IMR-90 (cell line): ENCODE measurements around the gene CCDC28B. TPM values are rescaled to one million over a fixed set of nuclear protein-coding genes. Genes with fewer than 3 reads are reported as not detected.

Experiments used
- ATAC-seq: fragments of 200-7000 bp; cut with Tn5 transposase; 2 replicates; pipeline ENCODE4 v1.9.1; 2020; ENCODE audit warnings: low read depth, mild to moderate bottlenecking, moderate library complexity
- BruUV-seq: library from RNA; stranded (reverse); fragments of 400-500 nt; replicated peaks from 2 replicates; lab custom pipeline; 2021; lab: Mats Ljungman, UMichigan
- CTCF ChIA-PET: fragments of 300-600 bp; formaldehyde crosslinking; extraction: SDS; loops from one replicate; lab custom pipeline; 2021; ENCODE audit warnings: antibody characterized with exemption; lab: Yijun Ruan, JAX
- POLR2A ChIA-PET: fragments of 300-600 bp; sonication (Branson Sonifier 250); formaldehyde crosslinking; loops from one replicate; lab custom pipeline; 2022; ENCODE audit warnings: antibody characterized with exemption; ENCODE audit not compliant: unreplicated experiment; lab: Charles Lee
- DNase-seq: peaks from one replicate; pipeline ENCODE4 v3.0.0; 2013
- H2AFZ ChIP-seq: replicated peaks from 2 replicates; pipeline ENCODE3; 2013; ENCODE audit warnings: low read length, mild to moderate bottlenecking; ENCODE audit not compliant: poor library complexity
- H2AK5ac ChIP-seq: 2 replicates; pipeline ENCODE4 v1.6.1; 2013; ENCODE audit warnings: low read depth, low read length, inconsistent platforms
- H2AK9ac ChIP-seq: replicated peaks from 2 replicates; pipeline ENCODE3; 2013; ENCODE audit warnings: mild to moderate bottlenecking, low read depth, low read length, moderate library complexity; ENCODE audit not compliant: poor library complexity
- H2BK120ac ChIP-seq: 2 replicates; pipeline ENCODE4 v1.6.1; 2013; ENCODE audit warnings: low read depth, low read length, inconsistent platforms
- H2BK15ac ChIP-seq: 3 replicates; pipeline ENCODE4 v1.6.1; 2013; ENCODE audit warnings: low read depth, low read length, inconsistent platforms
- H2BK20ac ChIP-seq: 2 replicates; pipeline ENCODE4 v1.6.1; 2013; ENCODE audit warnings: low read depth, mild to moderate bottlenecking, inconsistent platforms, low read length, moderate library complexity
- H2BK5ac ChIP-seq: 2 replicates; pipeline ENCODE4 v1.6.1; 2013; ENCODE audit warnings: mild to moderate bottlenecking, low read depth, low read length, inconsistent platforms; ENCODE audit not compliant: poor library complexity, severe bottlenecking
- H3K14ac ChIP-seq: replicated peaks from 2 replicates; pipeline ENCODE4 v1.6.1; 2013; ENCODE audit warnings: low read depth, low read length, inconsistent platforms
- H3K18ac ChIP-seq: 2 replicates; pipeline ENCODE4 v1.6.1; 2013; ENCODE audit warnings: low read depth, low read length, control low read depth
- H3K23ac ChIP-seq: 2 replicates; pipeline ENCODE4 v1.6.1; 2013; ENCODE audit warnings: low read depth, low read length, inconsistent platforms
- H3K27ac ChIP-seq: 2 replicates; pipeline ENCODE4 v1.5.1; 2013; ENCODE audit warnings: mild to moderate bottlenecking, control low read depth, low read length; ENCODE audit not compliant: insufficient read depth
- H3K27me3 ChIP-seq: 2 replicates; pipeline ENCODE4 v1.6.1; 2013; ENCODE audit warnings: low read length; ENCODE audit not compliant: control insufficient read depth, insufficient read depth
- H3K36me3 ChIP-seq: 2 replicates; pipeline ENCODE4 v1.6.1; 2013; ENCODE audit warnings: low read length, mixed read lengths; ENCODE audit not compliant: control insufficient read depth, insufficient read depth
- H3K4ac ChIP-seq: 2 replicates; pipeline ENCODE4 v1.6.1; 2013; ENCODE audit warnings: low read depth, low read length, inconsistent platforms
- H3K4me1 ChIP-seq: 2 replicates; pipeline ENCODE4 v1.6.1; 2013; ENCODE audit warnings: low read length, mixed read lengths; ENCODE audit not compliant: control insufficient read depth, insufficient read depth
- H3K4me2 ChIP-seq: 2 replicates; pipeline ENCODE4 v1.6.1; 2013; ENCODE audit warnings: low read depth, mild to moderate bottlenecking, control low read depth, low read length, moderate library complexity
- H3K4me3 ChIP-seq: 2 replicates; pipeline ENCODE4 v1.5.1; 2013; ENCODE audit warnings: low read depth, mild to moderate bottlenecking, control low read depth, low read length, moderate library complexity; ENCODE audit not compliant: insufficient read depth
- H3K56ac ChIP-seq: 2 replicates; pipeline ENCODE4 v1.6.1; 2013; ENCODE audit warnings: low read length, inconsistent platforms; ENCODE audit not compliant: insufficient read depth; ENCODE audit errors: extremely low read depth
- H3K79me1 ChIP-seq, 2 experiments: 2 replicates each; pipeline ENCODE4 v1.6.1; 2013; ENCODE audit warnings: low read length in 2 of 2, inconsistent platforms in 1 of 2, low read depth in 1 of 2
- H3K9ac ChIP-seq: 2 replicates; pipeline ENCODE4 v1.6.1; 2013; ENCODE audit warnings: low read depth, low read length, control low read depth
- H3K9me1 ChIP-seq: 2 replicates; pipeline ENCODE4 v1.6.1; 2013; ENCODE audit warnings: low read length, inconsistent platforms; ENCODE audit not compliant: insufficient read depth
- H3K9me3 ChIP-seq: 2 replicates; pipeline ENCODE4 v1.6.1; 2013; ENCODE audit warnings: low read length; ENCODE audit not compliant: control insufficient read depth, insufficient read depth
- H4K20me1 ChIP-seq: 2 replicates; pipeline ENCODE4 v1.6.1; 2013; ENCODE audit warnings: low read length, inconsistent platforms; ENCODE audit not compliant: insufficient read depth
- H4K5ac ChIP-seq: 2 replicates; pipeline ENCODE4 v1.6.1; 2013; ENCODE audit warnings: mild to moderate bottlenecking, low read depth, low read length, control low read depth
- H4K8ac ChIP-seq, 2 experiments: 2 replicates each; pipeline ENCODE4 v1.6.1; 2013; ENCODE audit warnings: low read depth in 2 of 2, low read length in 2 of 2, control low read depth in 1 of 2, inconsistent platforms in 1 of 2
- H4K91ac ChIP-seq: 2 replicates; pipeline ENCODE4 v1.6.1; 2013; ENCODE audit warnings: low read depth, low read length, inconsistent platforms; ENCODE audit not compliant: insufficient read depth
- SMC3 ChIP-seq: fragments of 150-350 bp; IDR thresholded peaks from 2 replicates; pipeline ENCODE4 v1.6.1; 2016; ENCODE audit warnings: low read depth, mild to moderate bottlenecking, antibody characterized with exemption, low read length, moderate library complexity
- WGBS, 2 experiments: methylation state at CpG; one replicate each; pipeline versions ENCODE4 v1.1.5 to v1.1.7; 2013; ENCODE audit warnings: missing lambda C conversion rate in 2 of 2; ENCODE audit not compliant: insufficient read length in 1 of 2; ENCODE audit errors: extremely low coverage in 2 of 2; 5-methylcytosine and 5-hydroxymethylcytosine counted together
- dilution Hi-C: fragments of 300-500 bp; cut with HindIII; formaldehyde crosslinking; loops from one replicate; pipeline ENCODE4 v1.14.3; 2018; ENCODE audit warnings: low sequenced_read_pairs; ENCODE audit not compliant: unreplicated experiment
- in situ Hi-C: fragments of 300-500 bp; cut with MboI; formaldehyde crosslinking; loops from 3 replicates; pipeline ENCODE4 v1.14.3; 2019; ENCODE audit warnings: low sequenced_read_pairs, inconsistent platforms, mixed read lengths
- intact Hi-C: fragments of 100-400 bp; cut with micrococcal nuclease; formaldehyde crosslinking; loops from 2 replicates; pipeline ENCODE4 v1.10.0; 2022
- polyA plus RNA-seq, 3 experiments: library from polyadenylated mRNA; depleted of rRNA; stranded (reverse); fragments of >200 nt; gene quantifications; 2 replicates each; pipeline ENCODE4 v1.2.3, GENCODE V29; 2012; ENCODE audit warnings: low replicate concordance in 1 of 3
- total RNA-seq: library from RNA; depleted of rRNA; stranded (reverse); fragments of >200 nt; gene quantifications from 2 replicates; pipeline ENCODE4 v1.2.3, GENCODE V29; 2012

Gene CCDC28B
- total and polyA plus RNA-seq, 2 of the 4 experiments (the other 2 are of a cell fraction), result 17.2 to 18.4 TPM

DNA sequence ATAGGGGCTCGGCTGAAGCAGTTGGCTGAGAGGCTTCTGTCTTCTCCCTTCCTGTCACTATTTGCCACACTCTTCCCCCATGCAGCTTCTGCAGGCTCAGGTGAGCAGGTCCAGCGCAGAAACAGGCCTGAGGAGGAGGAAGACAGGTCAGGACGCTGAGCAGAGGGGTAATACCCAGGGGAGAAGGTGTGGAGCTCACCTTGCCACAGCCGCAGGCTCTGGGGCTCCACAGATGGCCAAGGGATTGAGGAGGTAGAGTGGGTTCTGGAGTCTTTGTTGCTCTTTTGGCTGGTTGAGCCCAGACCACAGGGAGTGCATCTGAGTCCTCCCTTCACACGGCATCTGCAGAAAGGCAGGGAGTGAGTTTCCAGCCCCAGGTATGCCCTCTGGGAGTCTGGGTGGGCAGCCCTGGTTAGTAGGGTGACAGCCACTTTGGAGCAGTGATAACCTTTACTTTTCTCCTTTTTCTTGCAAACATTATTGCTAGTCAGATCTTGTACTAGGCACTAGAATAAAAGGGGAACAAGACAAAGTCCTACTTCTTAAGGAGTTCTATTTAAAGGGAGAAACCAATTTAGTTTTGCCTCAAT lies 31.5 kb downstream of the CCDC28B start:
- H4K8ac ChIP-seq, result no peak overlapping the region
- H2BK20ac ChIP-seq, result no peak overlapping the region
- no peak overlapping the region for H3K4me3 ChIP-seq
- ChIA-PET CTCF (no interaction called here), POLR2A (no interaction called here)
- no peaks in the 10 kb centered on the region for H3K9me3 ChIP-seq
- H2BK5ac ChIP-seq, result no peak overlapping the region
- no peak overlapping the region for H4K5ac ChIP-seq
- no peak overlapping the region for H2AK9ac ChIP-seq
- no peak overlapping the region for H3K14ac ChIP-seq
- no peak overlapping the region for H3K4ac ChIP-seq
- in situ Hi-C loops, result no loop called here
- 100% methylated on average over 1 of the region's 5 CpGs; no CpG with 5 or more reads in 1 of the 2 experiments for WGBS, 2 experiments
- peaks cover 0 to 24% of the 10 kb centered on the region in 2 experiments; a peak in 2 of 4 replicates for H3K79me1 ChIP-seq
- H4K20me1 ChIP-seq, result 0 out of 2 replicates have a peak, but pooled peaks cover 6% of the 10 kb centered on the region
- no peak overlapping the region for H2BK120ac ChIP-seq
- TF ChIP-seq SMC3, result no peak
- no peaks in the 10 kb centered on the region for H3K27me3 ChIP-seq
- peaks cover 12% of the 10 kb centered on the region for H3K4me1 ChIP-seq
- no peak overlapping the region for H2AK5ac ChIP-seq
- H2AFZ ChIP-seq, result no peak overlapping the region
- H2BK15ac ChIP-seq, result no peak overlapping the region
- H3K23ac ChIP-seq, result no peak overlapping the region
- no peak overlapping the region for H4K91ac ChIP-seq
- dilution Hi-C loops, result no loop called here
- no peak overlapping the region for H3K56ac ChIP-seq
- DNase-seq (no peak), ATAC-seq (no peak)
- H3K18ac ChIP-seq, result no peak overlapping the region
- no TSS peak for BruUV-seq
- H3K9me1 ChIP-seq, result peaks cover 15% of the 10 kb centered on the region
- no peak overlapping the region for H3K4me2 ChIP-seq
- intact Hi-C loops, result no loop called here
- H3K9ac ChIP-seq, result no peak overlapping the region
- peaks cover 41% of the 10 kb centered on the region for H3K36me3 ChIP-seq
- H3K27ac ChIP-seq, result no peak overlapping the region
